ENCODE results near the gene GPR65.
A peak's percentile ranks its signal among the peaks of the same experiment; 100 is the strongest.
"Not testable (repeated sequence)": the region's sequence is repeated elsewhere in the genome, so short reads cannot be mapped to it uniquely, and the experiment has no call there.

Gene GPR65

DNA sequence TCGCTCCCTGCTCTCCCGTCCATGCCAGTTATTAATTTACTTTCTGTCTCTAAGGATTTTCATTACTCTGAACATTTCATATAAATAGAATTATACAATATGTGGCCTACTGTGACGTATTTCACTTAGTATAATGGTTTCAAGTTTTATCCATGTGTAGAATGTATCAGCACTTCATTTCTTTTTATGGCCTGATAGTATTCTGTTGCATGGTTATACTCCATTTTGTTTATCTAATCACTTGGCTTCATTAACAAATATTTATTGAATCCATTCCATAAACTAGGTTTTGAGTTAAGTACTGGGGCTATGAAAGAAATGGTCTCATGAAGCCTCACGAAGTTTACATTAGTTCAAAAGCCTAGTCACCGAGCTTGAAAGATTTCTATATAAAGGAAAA, 7.6 kb downstream of the GPR65 start:
- H3K9me3 ChIP-seq = no peaks in the 10 kb centered on the region
- TF ChIP-seq, protein P1, sequence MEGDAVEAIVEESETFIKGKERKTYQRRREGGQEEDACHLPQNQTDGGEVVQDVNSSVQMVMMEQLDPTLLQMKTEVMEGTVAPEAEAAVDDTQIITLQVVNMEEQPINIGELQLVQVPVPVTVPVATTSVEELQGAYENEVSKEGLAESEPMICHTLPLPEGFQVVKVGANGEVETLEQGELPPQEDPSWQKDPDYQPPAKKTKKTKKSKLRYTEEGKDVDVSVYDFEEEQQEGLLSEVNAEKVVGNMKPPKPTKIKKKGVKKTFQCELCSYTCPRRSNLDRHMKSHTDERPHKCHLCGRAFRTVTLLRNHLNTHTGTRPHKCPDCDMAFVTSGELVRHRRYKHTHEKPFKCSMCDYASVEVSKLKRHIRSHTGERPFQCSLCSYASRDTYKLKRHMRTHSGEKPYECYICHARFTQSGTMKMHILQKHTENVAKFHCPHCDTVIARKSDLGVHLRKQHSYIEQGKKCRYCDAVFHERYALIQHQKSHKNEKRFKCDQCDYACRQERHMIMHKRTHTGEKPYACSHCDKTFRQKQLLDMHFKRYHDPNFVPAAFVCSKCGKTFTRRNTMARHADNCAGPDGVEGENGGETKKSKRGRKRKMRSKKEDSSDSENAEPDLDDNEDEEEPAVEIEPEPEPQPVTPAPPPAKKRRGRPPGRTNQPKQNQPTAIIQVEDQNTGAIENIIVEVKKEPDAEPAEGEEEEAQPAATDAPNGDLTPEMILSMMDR (IDR thresholded peaks at IDR 0.05; ENCODE audit: low read depth, low read length) = no peak
- H3K4me3 ChIP-seq (ENCODE audit: low read depth, low read length) = no peak overlapping the region
- DNase-seq = no peak
- H3K4me1 ChIP-seq = no peaks in the 10 kb centered on the region
- H3K27me3 ChIP-seq = peaks cover 3% of the 10 kb centered on the region; the same call in 1 of the 2 replicates
- H3K36me3 ChIP-seq = no peaks in the 10 kb centered on the region

DNA sequence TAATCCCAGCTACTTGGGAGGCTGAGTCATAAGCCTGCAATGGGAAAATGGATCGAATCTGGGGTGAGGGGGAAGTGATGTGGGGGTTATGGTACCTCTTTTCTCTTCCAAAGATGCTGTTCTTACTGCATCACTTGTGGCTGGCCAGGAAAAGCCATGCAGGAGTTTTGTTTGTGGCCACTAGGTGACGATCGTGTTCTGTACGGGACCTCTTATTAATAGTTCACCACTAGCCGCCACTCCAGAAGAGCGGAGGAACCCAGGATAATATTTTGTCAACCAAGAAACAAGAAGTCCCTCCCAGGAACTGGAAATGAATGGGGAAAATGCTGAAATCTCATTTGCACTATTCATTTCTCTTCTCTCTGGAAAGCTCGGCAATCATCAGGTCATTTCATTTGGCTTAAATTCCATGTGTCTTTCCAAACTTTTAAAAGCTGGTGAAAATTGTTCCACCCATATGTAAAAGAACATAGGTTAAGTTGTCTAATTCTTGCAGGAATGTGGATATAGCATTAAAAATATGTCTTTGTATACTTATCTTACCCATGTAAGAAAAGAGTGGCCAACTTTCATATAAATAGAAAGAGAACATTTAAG, 8.9 kb downstream of the GPR65 start:
- Histone ChIP-seq H3K36me3 (no peaks in the 10 kb centered on the region), H3K9me3 (no peaks in the 10 kb centered on the region), H3K27me3 (peaks cover 3% of the 10 kb centered on the region; the same call in 1 of the 2 replicates), H3K4me3 (ENCODE audit: low read depth, low read length) (no peak overlapping the region), H3K4me1 (no peaks in the 10 kb centered on the region)
- TF ChIP-seq, protein P1 (IDR thresholded peaks at IDR 0.05; ENCODE audit: low read depth, low read length) = peak; percentile 99
- DNase-seq = peak; percentile 68

DNA sequence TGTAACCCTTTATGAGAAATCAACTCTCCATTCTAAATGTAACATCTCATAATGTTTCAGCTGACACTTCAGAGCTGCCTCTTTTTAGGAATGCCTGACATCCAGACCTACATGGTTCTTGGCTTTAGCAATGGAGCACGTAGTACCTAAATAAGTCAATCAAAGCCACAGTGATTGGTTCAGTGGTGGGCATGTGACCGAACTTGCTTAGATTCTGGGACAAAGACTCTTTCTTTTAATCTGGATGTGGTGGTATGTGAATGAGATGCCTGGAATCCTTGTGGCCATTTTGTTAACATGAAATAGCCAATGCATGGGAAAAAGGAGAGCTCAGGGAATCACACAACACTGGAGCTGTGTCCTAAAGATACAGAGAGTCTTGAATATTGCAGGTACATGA, 11.8 kb downstream of the GPR65 start:
- no peak for DNase-seq
- Histone ChIP-seq H3K36me3 (no peaks in the 10 kb centered on the region), H3K4me3 (ENCODE audit: low read depth, low read length) (no peak overlapping the region), H3K4me1 (no peaks in the 10 kb centered on the region), H3K27me3 (peaks cover 3% of the 10 kb centered on the region; the same call in 1 of the 2 replicates), H3K9me3 (no peaks in the 10 kb centered on the region)
- TF ChIP-seq, protein P1 (IDR thresholded peaks at IDR 0.05; ENCODE audit: low read depth, low read length) = no peak

DNA sequence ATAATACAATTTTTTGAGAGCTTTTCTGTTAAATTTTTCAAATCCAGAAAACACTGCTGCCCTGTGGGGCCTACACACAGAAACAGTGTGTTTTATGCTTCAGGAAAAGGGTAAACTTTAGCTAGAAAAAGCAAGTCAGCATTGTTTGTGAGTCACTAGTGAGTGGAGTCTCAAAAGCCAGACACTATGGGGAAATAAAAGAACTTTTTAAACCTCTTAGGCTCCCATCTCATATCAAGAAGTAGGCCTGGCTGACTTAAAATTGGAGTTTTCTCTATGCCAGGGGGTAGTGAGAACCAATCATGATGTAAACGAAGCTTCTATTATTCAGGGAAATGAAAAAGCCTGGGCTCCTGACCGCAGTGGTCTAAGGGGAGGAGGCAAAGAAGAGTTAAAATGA, 12.6 kb downstream of the GPR65 start:
- TF ChIP-seq, protein P1 (IDR thresholded peaks at IDR 0.05; ENCODE audit: low read depth, low read length) = no peak
- Histone ChIP-seq H3K36me3 (no peaks in the 10 kb centered on the region), H3K27me3 (peaks cover 3% of the 10 kb centered on the region; the same call in 1 of the 2 replicates), H3K4me1 (no peaks in the 10 kb centered on the region), H3K9me3 (no peaks in the 10 kb centered on the region), H3K4me3 (ENCODE audit: low read depth, low read length) (no peak overlapping the region)
- no peak for DNase-seq

DNA sequence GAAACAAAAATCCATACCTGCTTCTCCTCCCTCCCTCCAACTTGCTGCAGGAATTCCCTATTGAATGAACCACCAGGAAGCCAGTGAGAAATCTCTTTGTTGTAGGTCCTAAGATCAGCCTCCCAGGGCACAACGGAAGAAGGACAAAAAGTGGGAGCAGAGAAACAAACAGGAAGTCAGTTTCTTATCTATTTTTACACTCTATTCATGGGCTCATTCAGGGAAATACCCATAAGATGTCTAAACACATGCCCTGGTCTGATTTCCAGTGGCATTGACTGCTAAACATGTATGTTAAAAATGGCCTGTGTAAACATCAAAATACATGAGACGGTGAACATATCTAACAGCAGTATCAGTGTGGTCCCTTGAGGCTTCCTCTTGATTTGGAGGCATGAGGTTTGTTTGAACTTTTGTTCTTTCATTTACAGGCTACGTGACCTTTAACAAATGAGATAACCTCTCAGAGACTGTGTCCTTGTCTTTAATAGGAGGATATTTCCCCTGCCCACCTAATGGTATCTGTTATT, 18.8 kb downstream of the GPR65 start:
- Histone ChIP-seq H3K4me3 (ENCODE audit: low read depth, low read length) (no peak overlapping the region), H3K9me3 (no peaks in the 10 kb centered on the region), H3K27me3 (no peaks in the 10 kb centered on the region), H3K4me1 (peaks cover 3% of the 10 kb centered on the region; the same call in 1 of the 2 replicates), H3K36me3 (no peaks in the 10 kb centered on the region)
- no peak for DNase-seq
- TF ChIP-seq, protein P1 (IDR thresholded peaks at IDR 0.05; ENCODE audit: low read depth, low read length) = no peak

DNA sequence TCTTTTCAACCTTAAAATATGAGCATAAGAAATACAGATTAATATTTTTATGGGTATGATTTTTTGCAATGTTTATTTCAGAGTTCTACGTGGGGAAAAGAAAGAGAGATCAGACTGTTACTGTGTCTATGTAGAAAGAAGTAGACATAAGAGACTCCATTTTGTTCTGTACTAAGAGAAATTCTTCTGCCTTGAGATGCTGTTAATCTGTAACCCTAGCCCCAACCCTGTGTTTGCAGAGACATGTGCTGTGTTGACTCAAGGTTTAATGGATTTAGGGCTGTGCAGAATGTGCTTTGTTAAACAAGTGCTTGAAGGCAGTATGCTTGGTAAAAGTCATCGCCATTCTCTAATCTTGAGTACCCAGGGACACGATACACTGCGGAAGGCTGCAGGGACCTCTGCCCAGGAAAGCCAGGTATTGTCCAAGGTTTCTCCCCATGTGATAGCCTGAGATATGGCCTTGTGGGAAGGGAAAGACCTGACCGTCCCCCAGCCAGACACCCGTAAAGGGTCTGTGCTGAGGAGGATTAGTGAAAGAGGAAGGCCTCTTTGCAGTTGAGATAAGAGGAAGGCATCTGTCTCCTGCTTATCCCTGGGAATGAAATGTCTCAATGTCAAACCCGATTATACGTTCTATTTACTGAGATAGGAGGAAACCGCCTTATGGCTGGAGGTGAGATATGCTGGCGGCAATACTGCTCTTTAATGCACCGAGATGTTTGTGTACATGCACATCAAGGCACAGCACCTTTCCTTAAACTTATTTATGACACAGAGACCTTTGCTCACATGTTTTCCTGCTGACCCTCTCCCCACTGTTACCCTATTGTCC, 19.5 kb downstream of the GPR65 start:
- H3K36me3 ChIP-seq; H3K4me3 ChIP-seq (ENCODE audit: low read depth, low read length); H3K27me3 ChIP-seq; H3K4me1 ChIP-seq; H3K9me3 ChIP-seq: not testable (repeated sequence)
- peak; percentile 11 for DNase-seq
